Spleen (tissue), 11 donors: ENCODE data around the gene DDX52. TPM values are rescaled to one million over a fixed set of nuclear protein-coding genes. Genes with fewer than 3 reads are reported as not detected.

Source experiments
- DNase-seq: peaks from one replicate; pipeline ENCODE4 v3.0.0-alpha.2; 2020
- H3K27ac ChIP-seq, 8 donors: fragments of 200-600 bp; sonication (generic) in 7 of 8; 1 replicate in 4 of 8; 2 replicates in 4 of 8; pipeline versions ENCODE4 v1.5.0 to v1.8.0; 2016 to 2021; ENCODE audit warnings: inconsistent platforms in 4 of 8, mild to moderate bottlenecking in 4 of 8, moderate library complexity in 1 of 8
- H3K27me3 ChIP-seq, 7 donors: fragments of 200-600 bp; sonication (generic) in 6 of 7; replicated peaks in 1 of 7; 1 replicate in 4 of 7; 2 replicates in 3 of 7; pipeline versions ENCODE4 v1.5.0 to v1.8.0; 2016 to 2021; ENCODE audit warnings: inconsistent platforms in 3 of 7, mild to moderate bottlenecking in 1 of 7
- H3K36me3 ChIP-seq, 6 donors: fragments of 200-600 bp; sonication (generic) in 5 of 6; 1 replicate in 4 of 6; 2 replicates in 2 of 6; pipeline versions ENCODE4 v1.5.0 to v1.8.0; 2016 to 2021; ENCODE audit warnings: inconsistent platforms in 2 of 6
- H3K4me1 ChIP-seq, 6 donors: fragments of 200-600 bp; sonication (generic) in 5 of 6; 1 replicate in 3 of 6; 2 replicates in 3 of 6; pipeline versions ENCODE4 v1.5.0 to v1.8.0; 2016 to 2021; ENCODE audit warnings: inconsistent platforms in 3 of 6
- H3K4me3 ChIP-seq, 8 donors: fragments of 200-600 bp; sonication (generic) in 7 of 8; 1 replicate in 4 of 8; 2 replicates in 4 of 8; pipeline versions ENCODE4 v1.5.0 to v1.8.0; 2016 to 2021; ENCODE audit warnings: inconsistent platforms in 4 of 8, mild to moderate bottlenecking in 4 of 8, moderate library complexity in 2 of 8
- H3K9me3 ChIP-seq, 8 donors: fragments of 200-600 bp; sonication (generic) in 7 of 8; 1 replicate in 4 of 8; 2 replicates in 4 of 8; pipeline versions ENCODE4 v1.5.0 to v1.8.0; 2016 to 2021; ENCODE audit warnings: inconsistent platforms in 4 of 8
- CTCF ChIP-seq, 11 experiments: fragments of 200-600 bp in 7 of 11; fragments of 450-650 bp in 4 of 11; sonication (generic) in 4 of 11; IDR thresholded peaks in 8 of 11; conservative IDR thresholded peaks in 3 of 11; 1 replicate in 7 of 11; 2 replicates in 4 of 11; pipeline versions ENCODE4 v1.4.0 to v1.8.0; 2016 to 2021; ENCODE audit warnings: antibody characterized with exemption in 11 of 11, inconsistent platforms in 4 of 11, mild to moderate bottlenecking in 1 of 11
- POLR2A ChIP-seq, 3 donors: fragments of 450-650 bp; IDR thresholded peaks; one replicate each; pipeline ENCODE4 v1.5.1; 2017; ENCODE audit warnings: antibody characterized with exemption in 3 of 3, mild to moderate bottlenecking in 1 of 3
- POLR2AphosphoS5 ChIP-seq, 3 donors: sonication (generic); formaldehyde crosslinking; IDR thresholded peaks; one replicate each; pipeline ENCODE4 v1.5.1; 2017; ENCODE audit warnings: antibody characterized with exemption in 3 of 3
- WGBS, 5 donors: extraction: QIAGEN DNeasy Blood & Tissue Kit in 3 of 5; methylation state at CpG; one replicate each; pipeline versions ENCODE4 v1.1.5 to v1.1.7; 2013 to 2018; 5-methylcytosine and 5-hydroxymethylcytosine counted together
- intact Hi-C: fragments of 100-400 bp; cut with DNase I; formaldehyde crosslinking; loops from one replicate; pipeline ENCODE4 v1.15.0; 2023; ENCODE audit warnings: low total_unique reads
- polyA plus RNA-seq, 3 donors: library from polyadenylated mRNA; stranded (reverse); fragments of 200-250 nt; gene quantifications; one replicate each; pipeline ENCODE4 v1.2.1, GENCODE V29; 2013
- total RNA-seq, 7 donors: library from RNA; depleted of rRNA in 3 of 7; stranded (reverse); fragments of >200 nt in 3 of 7; fragmentation: NEBNext Ultra II Directional in 4 of 7; extraction: Animal tissue kit (Norgen Biotek cat#: 25700) in 4 of 7; gene quantifications; one replicate each; pipeline versions ENCODE4 v1.1.0 to v1.2.1, GENCODE V29; 2016 to 2021
- donor health status: healthy with polysubstance abuse.
- donor health status: DM: no; HTN: no; CAD: no; lungs with moderate emphysema.
- donor health status: DM: no; HTN: no; CAD: no.
- donor health status: Bipolar disorder and iron deficiency.
- donor health status: healthy.
- donor health status: DM: no; HTN: no; CAD: no.
- donor health status: DM: yes; HTN: yes; CAD: no.

The DDX52 gene
- total and polyA plus RNA-seq, 10 donors: 7.8 to 28.1 (median 19.7) TPM

DNA sequence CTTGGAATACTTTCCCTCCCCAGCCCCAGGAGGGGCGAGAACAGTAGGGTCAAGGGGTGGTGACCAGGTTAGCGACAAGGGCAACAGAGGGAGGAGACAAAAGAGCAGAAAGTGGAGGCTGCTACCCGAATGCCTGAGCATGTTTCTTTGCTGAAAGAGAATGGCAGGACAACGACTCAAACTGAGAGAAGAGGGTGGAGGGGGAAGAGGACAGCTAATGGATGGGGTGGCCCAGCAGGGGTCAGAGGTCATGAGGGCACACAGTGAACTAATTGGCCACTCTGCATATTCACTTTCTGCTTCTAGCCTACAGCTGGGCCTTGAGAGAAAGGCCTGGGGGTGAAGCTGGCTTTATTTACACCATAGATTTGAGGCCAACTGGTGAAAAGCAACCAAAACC lies 19.1 kb upstream of the DDX52 start:
- Histone ChIP-seq H3K36me3 (no peaks in the 10 kb centered on the region), H3K27ac (no peak overlapping the region), H3K27me3 (peaks cover 0 to 9% (median 0%) of the 10 kb centered on the region in 7 donors), H3K4me1 (no peaks in the 10 kb centered on the region), H3K4me3 (no peak overlapping the region), H3K9me3 (no peaks in the 10 kb centered on the region)
- intact Hi-C loops: no loop called here
- TF ChIP-seq POLR2A (IDR thresholded peaks at IDR 0.05): no peak
- TF ChIP-seq POLR2AphosphoS5 (IDR thresholded peaks at IDR 0.05): no peak
- no peak for TF ChIP-seq CTCF (IDR thresholded peaks at IDR 0.05 in 8 of 11, conservative IDR thresholded peaks at IDR 0.05 in 3 of 11)
- DNase-seq: no peak
- WGBS, 5 donors: 57 to 70% (median 66%) methylated on average over 4 of the region's 4 CpGs

DNA sequence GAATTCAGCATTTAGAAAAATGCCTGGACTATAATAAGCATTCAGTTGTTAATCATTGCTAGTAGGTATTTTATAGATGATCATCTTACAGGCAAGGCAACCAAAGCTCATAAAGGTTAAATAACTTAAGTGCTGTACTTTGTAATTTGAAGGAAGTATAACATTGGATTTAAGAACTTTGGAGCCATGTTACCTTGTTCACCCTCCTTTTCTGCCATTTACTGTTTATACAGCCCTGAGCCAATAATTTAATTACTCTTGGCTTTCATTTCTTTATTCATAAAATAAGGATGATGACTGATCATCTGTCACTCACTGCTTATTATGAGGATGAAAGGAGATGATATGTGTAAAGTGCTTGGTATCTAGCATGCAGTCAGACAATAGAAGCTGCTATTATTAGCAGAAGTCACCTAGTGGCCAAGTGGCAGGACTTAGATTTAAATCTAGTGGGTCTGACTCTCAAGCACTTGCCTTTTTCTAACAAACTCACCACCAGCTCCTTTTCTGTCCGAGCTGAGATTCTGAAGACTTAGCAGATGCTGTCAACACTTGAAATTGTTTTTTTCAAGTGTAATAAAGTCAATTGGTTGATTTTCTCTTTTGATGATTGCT lies 18.3 kb upstream of the DDX52 start:
- no peaks in the 10 kb centered on the region for H3K9me3 ChIP-seq
- intact Hi-C loops: no loop called here
- H3K27ac ChIP-seq: no peak overlapping the region
- H3K27me3 ChIP-seq: peaks cover 0 to 9% (median 0%) of the 10 kb centered on the region in 7 donors
- no peak overlapping the region for H3K4me3 ChIP-seq
- DNase-seq: no peak
- H3K36me3 ChIP-seq: no peaks in the 10 kb centered on the region
- H3K4me1 ChIP-seq: no peaks in the 10 kb centered on the region
- TF ChIP-seq CTCF (IDR thresholded peaks at IDR 0.05 in 8 of 11, conservative IDR thresholded peaks at IDR 0.05 in 3 of 11) (no peak), POLR2A (IDR thresholded peaks at IDR 0.05) (no peak), POLR2AphosphoS5 (IDR thresholded peaks at IDR 0.05) (no peak)
- WGBS, 5 donors: 71 to 84% (median 74%) methylated on average over 1 of the region's 1 CpG

- intact Hi-C loops: no loop called here
- Histone ChIP-seq H3K36me3 (no peaks in the 10 kb centered on the region), H3K4me1 (no peaks in the 10 kb centered on the region), H3K27ac (no peak overlapping the region), H3K9me3 (no peaks in the 10 kb centered on the region), H3K27me3 (peaks cover 0 to 9% (median 0%) of the 10 kb centered on the region in 7 donors), H3K4me3 (no peak overlapping the region)
- TF ChIP-seq POLR2A (IDR thresholded peaks at IDR 0.05) (no peak), CTCF (IDR thresholded peaks at IDR 0.05 in 8 of 11, conservative IDR thresholded peaks at IDR 0.05 in 3 of 11) (no peak), POLR2AphosphoS5 (IDR thresholded peaks at IDR 0.05) (no peak)
- DNase-seq: no peak
- 72 to 87% (median 77%) methylated on average over 5 of the region's 5 CpGs for WGBS, 5 donors
Observed at GRCh38 chr17:37659925-37660324, 16.7 kb upstream of the DDX52 start.

GRCh38 chr17:37657202-37657601 lies 14.0 kb upstream of the DDX52 start:
- Histone ChIP-seq H3K9me3 (no peaks in the 10 kb centered on the region), H3K27me3 (peaks cover 0 to 19% (median 0%) of the 10 kb centered on the region in 7 donors), H3K4me3 (no peak overlapping the region), H3K27ac (no peak overlapping the region), H3K36me3 (no peaks in the 10 kb centered on the region), H3K4me1 (no peaks in the 10 kb centered on the region)
- WGBS, 5 donors: 43 to 71% (median 49%) methylated on average over 1 of the region's 1 CpG
- intact Hi-C loops: no loop called here
- no peak for DNase-seq
- TF ChIP-seq POLR2AphosphoS5 (IDR thresholded peaks at IDR 0.05) (no peak), CTCF (IDR thresholded peaks at IDR 0.05 in 8 of 11, conservative IDR thresholded peaks at IDR 0.05 in 3 of 11) (no peak), POLR2A (IDR thresholded peaks at IDR 0.05) (no peak)
